Endothelial cell of umbilical vein (primary cell): ENCODE data around the gene NECAB2. TPM values are rescaled to one million over a fixed set of nuclear protein-coding genes. Genes with fewer than 3 reads are reported as not detected.

Experiments used
- BruUV-seq: library from RNA; stranded (reverse); fragments of 400-500 nt; replicated peaks from 2 replicates; lab custom pipeline; 2021; lab: Mats Ljungman, UMichigan
- CTCF ChIA-PET: fragments of 300-600, 350-600 bp; sonication (Branson Sonifier 250); formaldehyde crosslinking; loops from one replicate; lab custom pipeline; 2021; ENCODE audit warnings: antibody characterized with exemption, inconsistent platforms; lab: Charles Lee
- POLR2A ChIA-PET: fragments of 300-600, 350-600 bp; sonication (Branson Sonifier 250); formaldehyde crosslinking; loops from one replicate; lab custom pipeline; 2021; ENCODE audit warnings: antibody characterized with exemption, inconsistent platforms; lab: Charles Lee
- DNase-seq: peaks from one replicate; pipeline ENCODE4 v3.0.0-alpha.2; 2011; ENCODE audit warnings: low read depth, low spot score
- FAIRE-seq: peaks from 2 replicates; lab custom pipeline; 2011; peaks lifted over from hg19 to GRCh38; lab: Jason Lieb, UNC
- H2AFZ ChIP-seq: 2 replicates; pipeline ENCODE4 v1.6.0; 2012; ENCODE audit warnings: low read depth, low read length, control low read depth, inconsistent platforms
- H3K27ac ChIP-seq: 2 replicates; pipeline ENCODE4 v1.5.1; 2011; ENCODE audit warnings: low read depth, mild to moderate bottlenecking, control low read depth, low read length, moderate library complexity; ENCODE audit not compliant: insufficient read depth
- H3K27me3 ChIP-seq, 2 experiments: 2 replicates each; pipeline versions ENCODE4 v1.6.0 to v1.6.1; 2011; ENCODE audit warnings: low read length in 2 of 2, mixed read lengths in 1 of 2; ENCODE audit not compliant: control insufficient read depth in 2 of 2, insufficient read depth in 2 of 2
- H3K36me3 ChIP-seq, 2 experiments: 2 replicates in 1 of 2; 3 replicates in 1 of 2; pipeline ENCODE4 v1.5.1; 2011; ENCODE audit warnings: low read length in 2 of 2, mild to moderate bottlenecking in 1 of 2, moderate library complexity in 1 of 2; ENCODE audit not compliant: control insufficient read depth in 2 of 2, insufficient read depth in 2 of 2; ENCODE audit errors: extremely low read depth in 1 of 2
- H3K4me1 ChIP-seq: 3 replicates; pipeline ENCODE4 v1.5.1; 2011; ENCODE audit warnings: mild to moderate bottlenecking, low read length; ENCODE audit not compliant: control insufficient read depth, insufficient read depth; ENCODE audit errors: extremely low read depth
- H3K4me2 ChIP-seq: 2 replicates; pipeline ENCODE4 v1.6.1; 2011; ENCODE audit warnings: low read length, control low read depth, mixed read lengths; ENCODE audit not compliant: insufficient read depth
- H3K4me3 ChIP-seq, 3 experiments: fragments of 200-600 bp in 1 of 3; sonication (generic), shearing (Covaris generic) in 1 of 3; replicated peaks in 1 of 3; 2 replicates each; pipeline ENCODE4 v1.5.1; 2011 to 2016; ENCODE audit warnings: control low read depth in 3 of 3, low read length in 3 of 3, mild to moderate bottlenecking in 2 of 3, inconsistent platforms in 1 of 3, low read depth in 1 of 3, moderate library complexity in 1 of 3; ENCODE audit not compliant: insufficient read depth in 1 of 3
- H3K79me2 ChIP-seq: 2 replicates; pipeline ENCODE4 v1.6.0; 2012; ENCODE audit warnings: low read length, inconsistent platforms; ENCODE audit not compliant: control insufficient read depth, insufficient read depth
- H3K9ac ChIP-seq: replicated peaks from 2 replicates; pipeline ENCODE3; 2011; ENCODE audit warnings: low read length, control low read depth; ENCODE audit not compliant: insufficient read depth; ENCODE audit errors: extremely low read depth
- H3K9me1 ChIP-seq: replicated peaks from 3 replicates; pipeline ENCODE4 v1.6.0; 2011; ENCODE audit warnings: mild to moderate bottlenecking, low read length; ENCODE audit not compliant: control insufficient read depth, insufficient read depth; ENCODE audit errors: extremely low read depth
- H3K9me3 ChIP-seq: replicated peaks from 2 replicates; pipeline ENCODE4 v1.5.1; 2012; ENCODE audit warnings: low read length, inconsistent platforms; ENCODE audit not compliant: control insufficient read depth, insufficient read depth
- H4K20me1 ChIP-seq: replicated peaks from 2 replicates; pipeline ENCODE3; 2011; ENCODE audit warnings: mild to moderate bottlenecking, low read length; ENCODE audit not compliant: control insufficient read depth, insufficient read depth; ENCODE audit errors: extremely low read depth
- CTCF ChIP-seq, 2 donors: IDR thresholded peaks; 1 replicate in 1 of 2; 2 replicates in 1 of 2; pipeline ENCODE4 v1.5.1; 2011; ENCODE audit warnings: low read length in 2 of 2, mild to moderate bottlenecking in 2 of 2, moderate library complexity in 2 of 2, control low read depth in 1 of 2, inconsistent platforms in 1 of 2, low read depth in 1 of 2; ENCODE audit not compliant: insufficient read depth in 1 of 2; ENCODE audit errors: extremely low read depth in 1 of 2
- EZH2 ChIP-seq: IDR thresholded peaks from 2 replicates; pipeline ENCODE4 v1.6.1; 2012; ENCODE audit warnings: borderline replicate concordance, low read depth, mild to moderate bottlenecking, moderate library complexity, low read length, inconsistent platforms; ENCODE audit not compliant: severe bottlenecking
- FOS ChIP-seq: IDR thresholded peaks from 2 replicates; pipeline ENCODE4 v1.6.1; 2011; ENCODE audit warnings: mild to moderate bottlenecking, low read length, moderate library complexity, borderline replicate concordance; ENCODE audit not compliant: insufficient read depth
- GATA2 ChIP-seq: IDR thresholded peaks from 2 replicates; pipeline ENCODE4 v1.7.0; 2011; ENCODE audit warnings: low read depth, mild to moderate bottlenecking, moderate library complexity, mixed read lengths, low read length; ENCODE audit not compliant: insufficient read length, insufficient read depth
- JUN ChIP-seq: IDR thresholded peaks from 2 replicates; pipeline ENCODE4 v1.6.1; 2011; ENCODE audit warnings: borderline replicate concordance, low read depth; ENCODE audit not compliant: insufficient read length, insufficient read depth
- MAX ChIP-seq: IDR thresholded peaks from 2 replicates; pipeline ENCODE4 v1.6.1; 2011; ENCODE audit not compliant: insufficient read depth, insufficient read length
- MYC ChIP-seq: IDR thresholded peaks from one replicate; pipeline ENCODE4 v1.6.1; 2011; ENCODE audit warnings: mild to moderate bottlenecking, low read depth, low read length
- POLR2A ChIP-seq: IDR thresholded peaks from 2 replicates; pipeline ENCODE4 v1.6.1; 2012; ENCODE audit warnings: low read depth, mild to moderate bottlenecking, control low read depth, low read length
- POLR2AphosphoS5 ChIP-seq: IDR thresholded peaks from 2 replicates; pipeline ENCODE4 v1.6.1; 2012; ENCODE audit warnings: low read depth, mild to moderate bottlenecking, control low read depth, low read length, moderate library complexity; ENCODE audit not compliant: insufficient read depth
- dilution Hi-C: fragments of 300-500 bp; cut with MboI; formaldehyde crosslinking; loops from one replicate; pipeline ENCODE4 v1.15.0; 2019; ENCODE audit warnings: low sequenced_read_pairs; ENCODE audit not compliant: extremely low pct_ligation_motif_present
- intact Hi-C: fragments of 100-400 bp; cut with micrococcal nuclease; formaldehyde crosslinking; loops from one replicate; pipeline ENCODE4 v1.10.0; 2022
- polyA plus RNA-seq, 4 experiments: library from polyadenylated mRNA; depleted of rRNA in 3 of 4; stranded (reverse) in 3 of 4; unstranded in 1 of 4; fragments of >200 nt; gene quantifications; 2 replicates each; pipeline versions ENCODE4 v1.2.1 to v1.2.3, GENCODE V29; 2011 to 2012; ENCODE audit warnings: missing spikeins in 1 of 4
- total RNA-seq: library from RNA; stranded (reverse); gene quantifications from 2 replicates; pipeline ENCODE4 v1.2.3, GENCODE V29; 2021

NECAB2 gene
- total and polyA plus RNA-seq, 2 donors (not counting 3 experiments of a cell fraction or from before 2014, with no cell fraction given), result 0.26 to 0.31 TPM

GRCh38 chr16:84045818-84046470 lies 77.9 kb downstream of the NECAB2 start:
- Histone ChIP-seq H3K27ac (no peak overlapping the region), H4K20me1 (no peaks in the 10 kb centered on the region), H3K27me3 (peaks cover 0 to 4% of the 10 kb centered on the region in 2 experiments), H3K4me2 (no peak overlapping the region), H3K79me2 (no peaks in the 10 kb centered on the region), H3K36me3 (peaks cover 0 to 7% of the 10 kb centered on the region in 2 experiments), H3K9me3 (no peaks in the 10 kb centered on the region), H3K4me3 (no peak overlapping the region), H3K4me1 (no peaks in the 10 kb centered on the region), H3K9me1 (no peaks in the 10 kb centered on the region), H3K9ac (no peak overlapping the region), H2AFZ (no peak overlapping the region)
- DNase-seq (no peak), FAIRE-seq (no peak)
- ChIA-PET CTCF (interaction anchor here (1.1 kb wide), 1 partner anchor 20 kb away, joined by 4 read pairs; no protein-coding TSS in a partner anchor), POLR2A (interaction anchor here (0.7 kb wide), 1 partner anchor 86 kb away, joined by 3 read pairs; no protein-coding TSS in a partner anchor)
- BruUV-seq, result no TSS peak
- intact Hi-C loops, result no loop called here
- no peak for TF ChIP-seq GATA2
- TF ChIP-seq JUN, result no peak
- no peak for TF ChIP-seq MAX
- TF ChIP-seq FOS, result no peak
- no peak for TF ChIP-seq EZH2
- TF ChIP-seq POLR2AphosphoS5, result no peak
- no peak for TF ChIP-seq CTCF (IDR thresholded peaks at IDR 0.05; ENCODE audit: extremely low read depth in 1 of 2, insufficient read depth in 1 of 2, low read depth in 1 of 2, low read length in 2 of 2)
- no peak for TF ChIP-seq MYC
- no peak for TF ChIP-seq POLR2A
- dilution Hi-C loops, result no loop called here
